Ascending aorta (tissue), 2 donors: ENCODE data around the gene GRIFIN. TPM values are rescaled to one million over a fixed set of nuclear protein-coding genes. Genes with fewer than 3 reads are reported as not detected.

ENCODE experiments used
- DNase-seq, 2 donors: peaks; one replicate each; pipeline ENCODE4 v3.0.0-alpha.2; 2019; ENCODE audit warnings: low spot score in 2 of 2
- H3K27ac ChIP-seq, 2 donors: fragments of 200-600 bp; sonication (generic); one replicate each; pipeline ENCODE4 v1.5.1; 2016 to 2017; ENCODE audit warnings: mild to moderate bottlenecking in 1 of 2
- H3K27me3 ChIP-seq: fragments of 200-600 bp; sonication (generic); one replicate; pipeline ENCODE4 v1.5.1; 2017
- H3K36me3 ChIP-seq, 2 donors: fragments of 200-600 bp; sonication (generic); one replicate each; pipeline ENCODE4 v1.5.1; 2016
- H3K4me1 ChIP-seq, 2 donors: fragments of 200-600 bp; sonication (generic); one replicate each; pipeline ENCODE4 v1.5.1; 2016 to 2017; ENCODE audit warnings: mild to moderate bottlenecking in 1 of 2
- H3K4me3 ChIP-seq, 2 donors: fragments of 200-600 bp; sonication (generic); one replicate each; pipeline ENCODE4 v1.5.1; 2016 to 2017; ENCODE audit warnings: mild to moderate bottlenecking in 1 of 2
- H3K9me3 ChIP-seq, 2 donors: fragments of 200-600 bp; sonication (generic); one replicate each; pipeline ENCODE4 v1.5.1; 2016
- intact Hi-C: fragments of 100-400 bp; cut with DNase I; formaldehyde crosslinking; loops from one replicate; pipeline ENCODE4 v1.15.1; 2023
- total RNA-seq: library from RNA; depleted of rRNA; stranded (reverse); fragments of >200 nt; gene quantifications from one replicate; pipeline ENCODE4 v1.1.0, GENCODE V29; 2016
- TF ChIP-seq, protein P1 (sequence below), 3 experiments: fragments of 200-600 bp in 2 of 3; fragments of 450-650 bp in 1 of 3; sonication (generic) in 2 of 3; IDR thresholded peaks; one replicate each; pipeline ENCODE4 v1.5.1; 2016 to 2019; ENCODE audit warnings: antibody characterized with exemption in 3 of 3, mild to moderate bottlenecking in 1 of 3, moderate library complexity in 1 of 3

Gene GRIFIN
- total RNA-seq, 1 donor from 2014 or later: not detected

DNA sequence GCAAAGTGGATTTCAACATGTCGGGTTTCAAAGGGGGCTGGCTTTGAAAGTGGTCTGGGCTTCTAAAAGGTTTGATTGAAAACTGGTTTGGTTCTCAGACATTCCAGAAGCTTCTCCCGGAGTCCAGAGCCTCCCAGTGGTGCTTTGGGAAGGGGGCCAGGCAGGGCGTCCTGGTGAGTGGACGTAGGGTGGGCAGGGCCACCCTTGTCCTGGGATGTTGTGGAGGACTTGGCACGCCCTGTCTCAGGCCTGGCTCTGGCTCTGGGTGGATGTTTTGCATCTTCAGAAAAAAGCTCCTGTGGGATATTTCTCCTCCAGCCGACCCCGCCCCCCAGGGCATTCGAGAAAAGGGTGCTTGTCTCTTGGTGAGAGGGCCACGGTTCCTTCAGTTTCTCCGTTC lies 31.2 kb downstream of the GRIFIN start:
- no peaks in the 10 kb centered on the region for H3K27me3 ChIP-seq
- TF ChIP-seq, protein P1, sequence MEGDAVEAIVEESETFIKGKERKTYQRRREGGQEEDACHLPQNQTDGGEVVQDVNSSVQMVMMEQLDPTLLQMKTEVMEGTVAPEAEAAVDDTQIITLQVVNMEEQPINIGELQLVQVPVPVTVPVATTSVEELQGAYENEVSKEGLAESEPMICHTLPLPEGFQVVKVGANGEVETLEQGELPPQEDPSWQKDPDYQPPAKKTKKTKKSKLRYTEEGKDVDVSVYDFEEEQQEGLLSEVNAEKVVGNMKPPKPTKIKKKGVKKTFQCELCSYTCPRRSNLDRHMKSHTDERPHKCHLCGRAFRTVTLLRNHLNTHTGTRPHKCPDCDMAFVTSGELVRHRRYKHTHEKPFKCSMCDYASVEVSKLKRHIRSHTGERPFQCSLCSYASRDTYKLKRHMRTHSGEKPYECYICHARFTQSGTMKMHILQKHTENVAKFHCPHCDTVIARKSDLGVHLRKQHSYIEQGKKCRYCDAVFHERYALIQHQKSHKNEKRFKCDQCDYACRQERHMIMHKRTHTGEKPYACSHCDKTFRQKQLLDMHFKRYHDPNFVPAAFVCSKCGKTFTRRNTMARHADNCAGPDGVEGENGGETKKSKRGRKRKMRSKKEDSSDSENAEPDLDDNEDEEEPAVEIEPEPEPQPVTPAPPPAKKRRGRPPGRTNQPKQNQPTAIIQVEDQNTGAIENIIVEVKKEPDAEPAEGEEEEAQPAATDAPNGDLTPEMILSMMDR (IDR thresholded peaks at IDR 0.05): no peak
- H3K4me1 ChIP-seq: no peaks in the 10 kb centered on the region
- H3K27ac ChIP-seq: peak overlapping the region in 1 of 2 donors; percentile 43
- no peak for DNase-seq
- intact Hi-C loops: no loop called here
- no peaks in the 10 kb centered on the region for H3K9me3 ChIP-seq
- H3K36me3 ChIP-seq: no peaks in the 10 kb centered on the region
- H3K4me3 ChIP-seq: no peak overlapping the region

DNA sequence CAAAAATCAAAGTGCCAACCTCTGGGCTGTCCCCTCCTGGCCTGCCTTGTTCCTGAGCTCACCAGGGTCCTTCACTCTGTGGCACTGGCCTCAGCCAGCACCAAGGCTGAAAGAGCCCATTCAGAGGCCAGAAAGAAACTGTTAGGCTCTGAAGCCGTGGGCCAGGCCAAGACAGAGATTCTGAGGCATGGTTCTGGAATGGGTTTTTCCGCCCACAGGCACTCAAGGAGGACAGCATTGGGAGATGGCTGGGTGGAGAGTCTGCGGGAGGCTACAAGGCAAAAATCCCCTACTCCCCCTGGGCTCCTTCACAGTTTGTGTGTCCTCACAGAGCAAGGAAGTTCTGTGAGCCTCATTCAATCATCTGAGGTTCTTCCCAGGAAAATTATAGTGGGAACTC lies 31.7 kb downstream of the GRIFIN start:
- H3K9me3 ChIP-seq: no peaks in the 10 kb centered on the region
- no peaks in the 10 kb centered on the region for H3K27me3 ChIP-seq
- TF ChIP-seq, protein P1 (IDR thresholded peaks at IDR 0.05): no peak
- no peak overlapping the region for H3K4me3 ChIP-seq
- peak overlapping the region; percentile 43 to 46 for H3K27ac ChIP-seq
- intact Hi-C loops: no loop called here
- H3K4me1 ChIP-seq: no peaks in the 10 kb centered on the region
- H3K36me3 ChIP-seq: no peaks in the 10 kb centered on the region
- DNase-seq: peak in 1 of 2 donors; percentile 71

DNA sequence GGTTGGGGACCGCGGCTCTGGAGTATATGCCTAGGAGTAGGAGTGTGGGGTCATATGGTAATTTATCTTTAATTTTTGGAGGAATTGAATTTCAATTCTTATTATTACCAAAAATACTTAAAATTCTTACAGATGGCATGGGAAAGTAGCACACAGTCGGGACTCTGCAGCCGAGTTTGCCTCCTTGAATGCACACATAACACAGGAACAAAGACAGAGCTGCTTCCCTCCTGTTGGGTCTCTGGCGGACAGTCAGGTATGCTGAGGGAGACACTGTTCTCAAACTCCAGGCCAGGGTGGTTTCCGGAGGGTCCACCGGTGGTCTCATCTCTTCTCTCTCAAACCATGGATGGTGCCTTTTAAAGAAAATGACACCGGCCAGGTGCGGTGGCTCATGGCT lies 32.7 kb downstream of the GRIFIN start:
- Histone ChIP-seq H3K27me3 (no peaks in the 10 kb centered on the region), H3K9me3 (no peaks in the 10 kb centered on the region), H3K4me3 (no peak overlapping the region), H3K4me1 (no peaks in the 10 kb centered on the region), H3K27ac (no peak overlapping the region), H3K36me3 (no peaks in the 10 kb centered on the region)
- TF ChIP-seq, protein P1 (IDR thresholded peaks at IDR 0.05): no peak
- DNase-seq: no peak
- intact Hi-C loops: no loop called here

DNA sequence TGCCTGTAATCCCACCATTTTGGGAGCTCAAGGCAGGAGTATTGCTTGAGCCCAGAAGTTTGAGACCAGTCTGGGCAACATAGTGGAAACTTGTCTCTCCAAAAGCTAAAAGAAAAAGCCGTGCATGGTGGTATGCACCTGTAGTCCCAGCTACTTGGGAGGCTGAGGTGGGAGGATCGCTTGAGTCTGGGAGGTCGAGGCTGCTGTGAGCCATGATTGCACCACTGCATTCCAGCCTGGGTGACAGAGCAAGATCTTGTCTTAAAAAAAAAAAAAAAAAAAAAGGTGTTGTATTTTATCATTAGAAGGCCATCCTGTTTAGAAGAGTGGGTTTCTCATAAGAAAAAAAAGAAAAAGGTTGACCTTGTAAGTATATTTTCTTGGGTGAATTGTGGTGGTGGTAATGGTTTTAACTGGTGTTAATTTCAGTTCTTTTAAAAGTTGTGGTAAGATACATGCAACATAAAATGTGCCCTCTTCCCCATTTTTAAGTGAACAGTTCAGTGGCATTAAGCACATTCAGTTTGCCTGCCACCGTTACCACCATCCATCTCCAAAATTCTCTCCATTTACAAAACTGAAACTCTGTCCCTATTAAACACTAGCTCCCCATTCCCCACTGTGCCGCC lies 34.7 kb downstream of the GRIFIN start:
- intact Hi-C loops: no loop called here
- Histone ChIP-seq H3K4me3 (no peak overlapping the region), H3K9me3 (no peaks in the 10 kb centered on the region), H3K36me3 (peaks cover 0 to 4% of the 10 kb centered on the region in 2 donors), H3K27ac (no peak overlapping the region), H3K4me1 (no peaks in the 10 kb centered on the region), H3K27me3 (no peaks in the 10 kb centered on the region)
- TF ChIP-seq, protein P1 (IDR thresholded peaks at IDR 0.05): no peak
- no peak for DNase-seq

DNA sequence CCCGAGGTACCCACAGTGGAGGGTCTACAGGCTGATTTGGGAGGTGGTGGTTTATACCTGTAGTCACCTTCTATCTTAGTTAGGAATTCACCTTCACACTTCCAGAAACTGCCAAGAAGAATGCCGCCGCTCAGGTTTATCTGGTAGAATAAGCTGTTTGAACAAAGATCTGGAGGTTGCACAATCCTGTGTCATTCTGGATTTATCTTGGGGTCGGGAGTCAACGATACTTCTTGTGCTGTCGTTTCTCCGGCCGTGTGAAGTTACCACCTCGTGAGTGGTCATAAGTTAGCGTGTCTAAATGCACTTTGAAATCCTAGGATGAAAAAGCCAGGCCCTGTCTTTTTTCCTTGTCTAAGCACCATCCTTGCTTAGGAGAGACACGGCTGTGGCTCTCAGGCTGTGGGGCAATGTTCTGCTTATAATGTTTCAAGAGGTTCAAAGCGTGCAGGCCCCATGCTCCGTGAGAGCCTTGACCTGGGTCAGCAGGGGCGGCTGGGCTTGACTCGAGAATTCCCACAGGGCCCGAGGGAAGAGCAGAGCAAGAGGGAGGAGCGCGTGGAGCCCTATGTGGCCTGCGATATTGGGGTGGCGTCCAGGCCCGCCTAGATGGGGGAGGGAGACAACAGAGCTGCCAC lies 35.5 kb downstream of the GRIFIN start:
- H3K27ac ChIP-seq: no peak overlapping the region
- TF ChIP-seq, protein P1 (IDR thresholded peaks at IDR 0.05): no peak
- H3K36me3 ChIP-seq: peaks cover 2 to 9% of the 10 kb centered on the region in 2 donors
- no peaks in the 10 kb centered on the region for H3K27me3 ChIP-seq
- intact Hi-C loops: no loop called here
- DNase-seq: no peak
- H3K4me1 ChIP-seq: no peaks in the 10 kb centered on the region
- no peaks in the 10 kb centered on the region for H3K9me3 ChIP-seq
- H3K4me3 ChIP-seq: no peak overlapping the region
